K562 (cell line): Measurements from ENCODE around the gene FBXO17.

Experiments
- DNMT1 ChIP-seq: fragments of 450-650 bp; IDR thresholded peaks from 2 replicates; pipeline ENCODE4 v1.6.1; 2016; ENCODE audit warnings: antibody characterized with exemption, mild to moderate bottlenecking
- ETV5 ChIP-seq: sonication (generic); formaldehyde crosslinking; IDR thresholded peaks from 2 replicates; pipeline ENCODE4 v1.4.0; 2020; ENCODE audit warnings: low read depth, mild to moderate bottlenecking, missing genetic modification reagents
- GATAD2A ChIP-seq: fragments of 450-650 bp; IDR thresholded peaks from 2 replicates; pipeline ENCODE4 v1.6.1; 2017
- MYBL2 ChIP-seq, 2 experiments: fragments of 450-650 bp in 1 of 2; sonication (generic) in 1 of 2; formaldehyde crosslinking in 1 of 2; IDR thresholded peaks; 2 replicates each; pipeline versions ENCODE4 v1.6.1 to v1.8.1; 2017 to 2022; ENCODE audit warnings: borderline replicate concordance in 1 of 2, inconsistent platforms in 1 of 2, low read depth in 1 of 2, mild to moderate bottlenecking in 1 of 2, missing genetic modification reagents in 1 of 2, moderate library complexity in 1 of 2
- POLR2A ChIP-seq: fragments of 450-650 bp; conservative IDR thresholded peaks from 2 replicates; pipeline ENCODE4 v1.6.1; 2016
- RHOXF2B ChIP-seq: fragments of 250-450 bp; sonication (Bioruptor Pico); conservative IDR thresholded peaks from 2 replicates; pipeline ENCODE4 v1.5.1; 2021
- TCF7L2 ChIP-seq: fragments of 150-350 bp; IDR thresholded peaks from 2 replicates; pipeline ENCODE4 v1.6.1; 2016; ENCODE audit warnings: low read depth, mild to moderate bottlenecking, low read length, moderate library complexity
- TFAM ChIP-seq: fragments of 250-450 bp; sonication (Bioruptor Pico); conservative IDR thresholded peaks from 2 replicates; pipeline ENCODE4 v1.5.0; 2021; ENCODE audit warnings: mild to moderate bottlenecking, moderate library complexity
- THRAP3 ChIP-seq: fragments of 450-650 bp; IDR thresholded peaks from 2 replicates; pipeline ENCODE4 v1.6.1; 2016; ENCODE audit warnings: mild to moderate bottlenecking, inconsistent platforms, borderline replicate concordance
- ZBTB17 ChIP-seq: fragments of 450-650 bp; formaldehyde crosslinking; IDR thresholded peaks from 2 replicates; pipeline ENCODE4 v1.4.0; 2020; ENCODE audit warnings: mild to moderate bottlenecking
- ZNF253 ChIP-seq: fragments of 250-450 bp; sonication (Bioruptor Pico); conservative IDR thresholded peaks from 2 replicates; pipeline ENCODE4 v1.6.1; 2021; ENCODE audit warnings: mild to moderate bottlenecking
- TF ChIP-seq, protein P1 (sequence below), 3 experiments: IDR thresholded peaks in 2 of 3; conservative IDR thresholded peaks in 1 of 3; 2 replicates each; pipeline ENCODE4 v1.5.1; 2011 to 2012; ENCODE audit warnings: low read length in 3 of 3, mild to moderate bottlenecking in 3 of 3, control low read depth in 2 of 3, improper control_type of control experiment in 1 of 3, inconsistent platforms in 1 of 3, low read depth in 1 of 3, mixed read lengths in 1 of 3, moderate library complexity in 1 of 3; ENCODE audit not compliant: insufficient read depth in 2 of 3
- TF ChIP-seq, protein P2 (sequence below), 2 experiments: fragments of 450-650 bp in 1 of 2; sonication (generic) in 1 of 2; formaldehyde crosslinking in 1 of 2; IDR thresholded peaks in 1 of 2; conservative IDR thresholded peaks in 1 of 2; 2 replicates each; pipeline versions ENCODE4 v1.6.1 to v1.8.1; 2016 to 2023; ENCODE audit warnings: mild to moderate bottlenecking in 2 of 2, moderate library complexity in 2 of 2, inconsistent platforms in 1 of 2, missing genetic modification reagents in 1 of 2
- TF ChIP-seq, protein P3 (sequence below): fragments of 250-450 bp; sonication (Bioruptor Pico); IDR thresholded peaks from 2 replicates; pipeline ENCODE4 v1.4.0; 2020; ENCODE audit warnings: mild to moderate bottlenecking, moderate library complexity

DNA sequence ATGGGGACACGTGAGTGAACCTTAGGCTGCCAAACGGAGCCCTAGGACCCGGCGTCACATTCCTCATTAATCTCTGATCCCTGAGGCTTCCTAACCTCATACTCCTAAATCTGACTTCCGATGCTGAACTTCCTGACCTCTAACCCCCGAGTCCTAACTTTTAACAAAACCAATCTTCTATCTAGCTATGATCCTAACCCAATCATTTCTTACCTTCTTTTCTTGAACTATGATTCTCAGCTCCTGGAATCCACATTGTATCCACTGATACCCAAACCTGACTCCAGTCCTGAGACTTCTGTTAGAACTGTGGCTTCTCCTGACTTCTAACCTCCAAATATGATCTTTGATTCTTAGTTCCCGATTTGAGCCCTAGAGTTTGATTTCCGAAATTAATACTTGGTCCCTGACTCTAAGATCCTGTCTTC lies 75.3 kb downstream of the FBXO17 start:
- TF ChIP-seq POLR2A: no peak
- TF ChIP-seq MYBL2 (IDR thresholded peaks at IDR 0.05; ENCODE audit: low read depth): no peak
- no peak for TF ChIP-seq MYBL2 (CRISPR knock-in tag; IDR thresholded peaks at IDR 0.05; ENCODE audit: borderline replicate concordance)
- TF ChIP-seq RHOXF2B (CRISPR knock-in tag): no peak
- no peak for TF ChIP-seq ZNF253
- TF ChIP-seq, protein P1, sequence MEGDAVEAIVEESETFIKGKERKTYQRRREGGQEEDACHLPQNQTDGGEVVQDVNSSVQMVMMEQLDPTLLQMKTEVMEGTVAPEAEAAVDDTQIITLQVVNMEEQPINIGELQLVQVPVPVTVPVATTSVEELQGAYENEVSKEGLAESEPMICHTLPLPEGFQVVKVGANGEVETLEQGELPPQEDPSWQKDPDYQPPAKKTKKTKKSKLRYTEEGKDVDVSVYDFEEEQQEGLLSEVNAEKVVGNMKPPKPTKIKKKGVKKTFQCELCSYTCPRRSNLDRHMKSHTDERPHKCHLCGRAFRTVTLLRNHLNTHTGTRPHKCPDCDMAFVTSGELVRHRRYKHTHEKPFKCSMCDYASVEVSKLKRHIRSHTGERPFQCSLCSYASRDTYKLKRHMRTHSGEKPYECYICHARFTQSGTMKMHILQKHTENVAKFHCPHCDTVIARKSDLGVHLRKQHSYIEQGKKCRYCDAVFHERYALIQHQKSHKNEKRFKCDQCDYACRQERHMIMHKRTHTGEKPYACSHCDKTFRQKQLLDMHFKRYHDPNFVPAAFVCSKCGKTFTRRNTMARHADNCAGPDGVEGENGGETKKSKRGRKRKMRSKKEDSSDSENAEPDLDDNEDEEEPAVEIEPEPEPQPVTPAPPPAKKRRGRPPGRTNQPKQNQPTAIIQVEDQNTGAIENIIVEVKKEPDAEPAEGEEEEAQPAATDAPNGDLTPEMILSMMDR (IDR thresholded peaks at IDR 0.05 in 2 of 3, conservative IDR thresholded peaks at IDR 0.05 in 1 of 3; ENCODE audit: insufficient read depth in 2 of 3, low read depth in 1 of 3, low read length in 3 of 3): no peak
- TF ChIP-seq TFAM (CRISPR knock-in tag): no peak
- TF ChIP-seq, protein P2, sequence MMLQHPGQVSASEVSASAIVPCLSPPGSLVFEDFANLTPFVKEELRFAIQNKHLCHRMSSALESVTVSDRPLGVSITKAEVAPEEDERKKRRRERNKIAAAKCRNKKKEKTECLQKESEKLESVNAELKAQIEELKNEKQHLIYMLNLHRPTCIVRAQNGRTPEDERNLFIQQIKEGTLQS (IDR thresholded peaks at IDR 0.05): no peak
- TF ChIP-seq, protein P2 (CRISPR knock-in tag; conservative IDR thresholded peaks at IDR 0.05): no peak
- no peak for TF ChIP-seq GATAD2A
- no peak for TF ChIP-seq ZBTB17 (CRISPR knock-in tag)
- no peak for TF ChIP-seq ETV5 (CRISPR knock-in tag)
- no peak for TF ChIP-seq DNMT1
- no peak for TF ChIP-seq TCF7L2
- TF ChIP-seq THRAP3: no peak
- TF ChIP-seq, protein P3, sequence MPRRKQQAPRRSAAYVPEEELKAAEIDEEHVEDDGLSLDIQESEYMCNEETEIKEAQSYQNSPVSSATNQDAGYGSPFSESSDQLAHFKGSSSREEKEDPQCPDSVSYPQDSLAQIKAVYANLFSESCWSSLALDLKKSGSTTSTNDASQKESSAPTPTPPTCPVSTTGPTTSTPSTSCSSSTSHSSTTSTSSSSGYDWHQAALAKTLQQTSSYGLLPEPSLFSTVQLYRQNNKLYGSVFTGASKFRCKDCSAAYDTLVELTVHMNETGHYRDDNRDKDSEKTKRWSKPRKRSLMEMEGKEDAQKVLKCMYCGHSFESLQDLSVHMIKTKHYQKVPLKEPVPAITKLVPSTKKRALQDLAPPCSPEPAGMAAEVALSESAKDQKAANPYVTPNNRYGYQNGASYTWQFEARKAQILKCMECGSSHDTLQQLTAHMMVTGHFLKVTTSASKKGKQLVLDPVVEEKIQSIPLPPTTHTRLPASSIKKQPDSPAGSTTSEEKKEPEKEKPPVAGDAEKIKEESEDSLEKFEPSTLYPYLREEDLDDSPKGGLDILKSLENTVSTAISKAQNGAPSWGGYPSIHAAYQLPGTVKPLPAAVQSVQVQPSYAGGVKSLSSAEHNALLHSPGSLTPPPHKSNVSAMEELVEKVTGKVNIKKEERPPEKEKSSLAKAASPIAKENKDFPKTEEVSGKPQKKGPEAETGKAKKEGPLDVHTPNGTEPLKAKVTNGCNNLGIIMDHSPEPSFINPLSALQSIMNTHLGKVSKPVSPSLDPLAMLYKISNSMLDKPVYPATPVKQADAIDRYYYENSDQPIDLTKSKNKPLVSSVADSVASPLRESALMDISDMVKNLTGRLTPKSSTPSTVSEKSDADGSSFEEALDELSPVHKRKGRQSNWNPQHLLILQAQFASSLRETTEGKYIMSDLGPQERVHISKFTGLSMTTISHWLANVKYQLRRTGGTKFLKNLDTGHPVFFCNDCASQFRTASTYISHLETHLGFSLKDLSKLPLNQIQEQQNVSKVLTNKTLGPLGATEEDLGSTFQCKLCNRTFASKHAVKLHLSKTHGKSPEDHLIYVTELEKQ (CRISPR knock-in tag): no peak
